Mesendoderm (in vitro differentiated cells): ENCODE results near the gene CD79A.

Experiments used
- DNase-seq: peaks from one replicate; pipeline ENCODE4 v3.0.0; 2013
- H2AK5ac ChIP-seq: 2 replicates; pipeline ENCODE4 v1.6.1; 2013; ENCODE audit warnings: low read length, inconsistent platforms
- H2BK120ac ChIP-seq: 2 replicates; pipeline ENCODE4 v1.6.1; 2013; ENCODE audit warnings: low read depth, mild to moderate bottlenecking, low read length, moderate library complexity, mixed read lengths
- H2BK15ac ChIP-seq: replicated peaks from 2 replicates; pipeline ENCODE4 v1.6.1; 2013; ENCODE audit warnings: low read depth, mild to moderate bottlenecking, moderate library complexity
- H2BK5ac ChIP-seq: 2 replicates; pipeline ENCODE4 v1.6.1; 2013; ENCODE audit warnings: low read length, inconsistent platforms
- H3K18ac ChIP-seq: 2 replicates; pipeline ENCODE4 v1.6.1; 2013; ENCODE audit warnings: mild to moderate bottlenecking, low read length, mixed read lengths
- H3K23ac ChIP-seq: one replicate; pipeline ENCODE4 v1.6.1; 2013; ENCODE audit warnings: low read length
- H3K27ac ChIP-seq: 2 replicates; pipeline ENCODE4 v1.5.1; 2013; ENCODE audit warnings: low read depth, mild to moderate bottlenecking, inconsistent platforms, low read length, moderate library complexity
- H3K27me3 ChIP-seq: 2 replicates; pipeline ENCODE4 v1.6.1; 2013; ENCODE audit warnings: low read length, control low read depth, mild to moderate bottlenecking, inconsistent platforms; ENCODE audit not compliant: insufficient read depth, poor library complexity
- H3K36me3 ChIP-seq: 2 replicates; pipeline ENCODE4 v1.6.1; 2013; ENCODE audit warnings: low read length, inconsistent platforms; ENCODE audit not compliant: control insufficient read depth, insufficient read depth
- H3K4ac ChIP-seq: one replicate; pipeline ENCODE4 v1.6.1; 2013; ENCODE audit warnings: low read depth, mild to moderate bottlenecking, low read length, moderate library complexity
- H3K4me1 ChIP-seq: 2 replicates; pipeline ENCODE4 v1.6.1; 2013; ENCODE audit warnings: low read depth, low read length, inconsistent platforms; ENCODE audit not compliant: control insufficient read depth
- H3K4me2 ChIP-seq: 2 replicates; pipeline ENCODE4 v1.6.1; 2013; ENCODE audit warnings: low read length
- H3K4me3 ChIP-seq: 2 replicates; pipeline ENCODE4 v1.5.1; 2013; ENCODE audit warnings: mild to moderate bottlenecking, low read length
- H3K56ac ChIP-seq: one replicate; pipeline ENCODE4 v1.6.1; 2013; ENCODE audit warnings: low read length
- H3K79me1 ChIP-seq: 2 replicates; pipeline ENCODE4 v1.6.1; 2013; ENCODE audit warnings: low read length, inconsistent platforms
- H3K79me2 ChIP-seq: 2 replicates; pipeline ENCODE4 v1.6.1; 2013; ENCODE audit warnings: mild to moderate bottlenecking, low read length; ENCODE audit not compliant: control insufficient read depth, insufficient read depth
- H3K9ac ChIP-seq: 2 replicates; pipeline ENCODE4 v1.6.1; 2013; ENCODE audit warnings: low read length, inconsistent platforms
- H4K5ac ChIP-seq: one replicate; pipeline ENCODE4 v1.6.1; 2013; ENCODE audit warnings: low read length
- H4K8ac ChIP-seq: one replicate; pipeline ENCODE4 v1.6.1; 2013; ENCODE audit warnings: low read depth, mild to moderate bottlenecking, control low read depth, low read length, moderate library complexity
- WGBS: extraction: QIAGEN DNeasy Blood & Tissue Kit; methylation state at CpG from one replicate; pipeline ENCODE4 v1.1.7; 2013; ENCODE audit warnings: low lambda C conversion rate, missing lambda C conversion rate; ENCODE audit not compliant: insufficient coverage; ENCODE audit errors: extremely low coverage; 5-methylcytosine and 5-hydroxymethylcytosine counted together

Gene CD79A

DNA sequence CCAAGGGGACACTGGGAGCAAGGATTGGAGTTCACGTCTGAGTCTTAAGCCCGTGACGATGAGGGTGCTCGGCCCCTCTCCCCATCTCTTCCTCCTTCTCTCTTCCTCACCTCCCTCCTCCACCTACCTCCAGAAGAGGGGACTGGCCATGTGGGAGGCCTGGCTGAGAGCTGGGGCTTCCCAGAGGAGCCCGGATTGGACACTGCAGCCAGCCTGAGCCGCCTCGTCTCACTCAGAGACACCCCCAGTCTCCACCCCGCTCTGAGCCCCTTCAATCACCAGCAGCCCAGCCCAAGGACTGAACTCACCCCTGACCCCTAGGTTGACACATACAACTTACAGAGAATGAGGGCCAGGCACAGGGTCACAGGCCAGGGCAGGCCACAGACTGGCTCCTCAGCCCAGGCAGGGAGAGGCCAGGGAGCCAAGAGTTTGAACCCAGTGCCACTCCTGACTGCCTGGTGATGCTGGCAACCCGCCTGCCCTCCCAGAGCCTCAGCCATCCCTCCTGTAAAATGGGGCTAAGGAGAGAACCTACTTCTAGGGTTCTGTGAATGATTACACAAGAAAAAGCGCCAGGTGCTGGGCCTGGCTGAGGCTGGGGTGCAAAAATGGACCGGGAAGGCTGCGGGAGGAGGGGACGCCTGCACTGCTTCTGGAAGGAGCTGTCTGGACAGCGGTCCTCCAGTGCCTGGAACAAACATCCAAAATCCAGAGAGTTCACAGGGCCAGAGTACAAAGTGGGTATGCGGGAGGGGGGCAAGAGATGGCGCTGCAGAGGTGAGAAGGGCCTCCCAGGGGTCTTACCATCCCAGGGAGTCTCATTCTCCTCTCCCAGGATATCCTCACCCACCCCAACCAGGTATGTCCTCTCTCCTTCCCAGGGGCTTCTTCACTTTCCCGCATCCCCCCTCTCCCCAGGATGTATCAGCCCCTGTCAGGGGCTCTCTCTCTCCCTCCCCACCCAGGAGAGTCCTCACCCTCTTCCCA lies 1.1 kb downstream of the CD79A start:
- H3K4me1 ChIP-seq = no peaks in the 10 kb centered on the region
- no peaks in the 10 kb centered on the region for H3K79me2 ChIP-seq
- no peak overlapping the region for H3K56ac ChIP-seq
- no peaks in the 10 kb centered on the region for H3K36me3 ChIP-seq
- no peak overlapping the region for H3K23ac ChIP-seq
- no peak overlapping the region for H2BK15ac ChIP-seq
- H3K4me3 ChIP-seq = no peak overlapping the region
- H4K8ac ChIP-seq = no peak overlapping the region
- H3K18ac ChIP-seq = no peak overlapping the region
- no peak overlapping the region for H2AK5ac ChIP-seq
- no peak overlapping the region for H3K27ac ChIP-seq
- H2BK120ac ChIP-seq = no peak overlapping the region
- no peaks in the 10 kb centered on the region for H3K79me1 ChIP-seq
- no CpG with 5 or more reads among the region's 17 CpGs for WGBS
- no peak overlapping the region for H4K5ac ChIP-seq
- no peak overlapping the region for H2BK5ac ChIP-seq
- H3K9ac ChIP-seq = no peak overlapping the region
- no peak for DNase-seq
- no peaks in the 10 kb centered on the region for H3K27me3 ChIP-seq
- H3K4me2 ChIP-seq = no peak overlapping the region
- H3K4ac ChIP-seq = no peak overlapping the region

- no peak overlapping the region for H3K4me3 ChIP-seq
- no peak overlapping the region for H3K18ac ChIP-seq
- DNase-seq = no peak
- no peak overlapping the region for H4K5ac ChIP-seq
- WGBS = no CpG with 5 or more reads among the region's 21 CpGs
- no peak overlapping the region for H3K4ac ChIP-seq
- no peaks in the 10 kb centered on the region for H3K79me2 ChIP-seq
- no peak overlapping the region for H3K27ac ChIP-seq
- H2BK15ac ChIP-seq = no peak overlapping the region
- no peaks in the 10 kb centered on the region for H3K36me3 ChIP-seq
- H3K23ac ChIP-seq = no peak overlapping the region
- no peaks in the 10 kb centered on the region for H3K27me3 ChIP-seq
- no peak overlapping the region for H4K8ac ChIP-seq
- no peak overlapping the region for H3K9ac ChIP-seq
- H3K79me1 ChIP-seq = no peaks in the 10 kb centered on the region
- no peak overlapping the region for H3K4me2 ChIP-seq
- H2AK5ac ChIP-seq = no peak overlapping the region
- H2BK5ac ChIP-seq = no peak overlapping the region
- no peak overlapping the region for H2BK120ac ChIP-seq
- no peak overlapping the region for H3K56ac ChIP-seq
- no peaks in the 10 kb centered on the region for H3K4me1 ChIP-seq
These were observed 2.0 kb downstream of the CD79A start for GRCh38 chr19:41879080-41879479.

- H3K27ac ChIP-seq = no peak overlapping the region
- no peak overlapping the region for H3K4me3 ChIP-seq
- no peak overlapping the region for H2BK5ac ChIP-seq
- no peak overlapping the region for H2AK5ac ChIP-seq
- no peak overlapping the region for H3K9ac ChIP-seq
- no peak overlapping the region for H3K18ac ChIP-seq
- no peak overlapping the region for H3K4ac ChIP-seq
- H4K5ac ChIP-seq = no peak overlapping the region
- H2BK120ac ChIP-seq = no peak overlapping the region
- DNase-seq = no peak
- H3K23ac ChIP-seq = no peak overlapping the region
- no peaks in the 10 kb centered on the region for H3K36me3 ChIP-seq
- H3K27me3 ChIP-seq = no peaks in the 10 kb centered on the region
- H3K79me1 ChIP-seq = peaks cover 1% of the 10 kb centered on the region
- H3K56ac ChIP-seq = no peak overlapping the region
- H3K4me2 ChIP-seq = no peak overlapping the region
- no peaks in the 10 kb centered on the region for H3K4me1 ChIP-seq
- peaks cover 1% of the 10 kb centered on the region for H3K79me2 ChIP-seq
- no peak overlapping the region for H2BK15ac ChIP-seq
- no CpG with 5 or more reads among the region's 7 CpGs for WGBS
- H4K8ac ChIP-seq = no peak overlapping the region
These were observed 2.7 kb downstream of the CD79A start for GRCh38 chr19:41879670-41880328.

GRCh38 chr19:41880329-41880708 lies 3.2 kb downstream of the CD79A start:
- H3K79me2 ChIP-seq = peaks cover 4% of the 10 kb centered on the region
- no peaks in the 10 kb centered on the region for H3K36me3 ChIP-seq
- H3K9ac ChIP-seq = no peak overlapping the region
- H3K18ac ChIP-seq = no peak overlapping the region
- peaks cover 5% of the 10 kb centered on the region for H3K79me1 ChIP-seq
- H4K5ac ChIP-seq = no peak overlapping the region
- DNase-seq = no peak
- no peaks in the 10 kb centered on the region for H3K4me1 ChIP-seq
- no peak overlapping the region for H4K8ac ChIP-seq
- no peak overlapping the region for H3K27ac ChIP-seq
- no peak overlapping the region for H2BK5ac ChIP-seq
- H3K4ac ChIP-seq = no peak overlapping the region
- no CpG with 5 or more reads among the region's 5 CpGs for WGBS
- H2BK15ac ChIP-seq = no peak overlapping the region
- no peak overlapping the region for H2BK120ac ChIP-seq
- no peaks in the 10 kb centered on the region for H3K27me3 ChIP-seq
- H3K23ac ChIP-seq = no peak overlapping the region
- H3K56ac ChIP-seq = no peak overlapping the region
- H3K4me3 ChIP-seq = no peak overlapping the region
- H2AK5ac ChIP-seq = no peak overlapping the region
- no peak overlapping the region for H3K4me2 ChIP-seq

DNA sequence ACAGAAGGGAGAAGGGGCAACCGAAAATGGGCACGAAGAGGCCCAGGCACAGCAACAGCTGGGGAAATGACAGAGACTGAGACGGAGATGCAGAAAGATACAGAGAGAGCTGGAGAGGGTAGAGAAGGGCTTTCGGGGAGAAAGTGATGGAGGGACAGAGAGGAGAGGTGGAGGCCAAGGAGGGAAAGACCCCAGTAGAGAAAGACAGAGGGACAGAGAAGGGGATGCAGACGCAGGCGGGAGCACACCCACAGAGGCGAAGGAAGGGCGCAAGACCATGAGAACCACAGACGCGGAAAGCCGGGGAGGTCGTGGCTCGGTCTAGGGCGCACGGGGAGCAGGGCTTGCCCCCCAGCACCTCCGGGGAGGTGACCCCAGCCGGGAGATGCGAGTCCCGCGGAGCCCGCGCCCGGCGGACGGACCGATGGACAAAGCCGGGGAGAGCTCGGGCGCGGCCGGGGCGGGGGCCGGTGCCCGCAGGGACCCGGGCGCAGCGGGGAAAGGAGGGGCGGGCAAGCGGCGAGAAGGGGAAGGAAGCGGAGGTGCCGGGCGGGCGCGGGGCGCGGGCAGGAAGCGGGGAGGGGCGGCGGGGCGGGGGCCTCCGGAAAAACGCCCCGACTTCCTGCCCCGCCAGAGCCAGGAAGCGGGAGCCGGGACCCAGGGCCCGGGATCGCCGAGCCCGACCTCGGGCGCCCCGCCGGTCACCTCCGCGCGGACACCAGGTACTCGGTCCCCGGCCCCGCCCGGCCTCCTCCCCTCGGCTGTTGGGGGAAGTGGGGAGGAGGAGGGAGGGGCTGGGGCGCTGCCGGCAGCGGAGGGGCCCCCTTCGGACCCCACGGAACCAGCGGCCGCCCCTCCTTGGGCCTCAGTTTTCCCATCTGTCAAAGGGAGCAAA lies 5.7 kb downstream of the CD79A start, which contains the start of gene ARHGEF1:
Gene ARHGEF1 (plus strand): TSS at position 617 of the 895 bp plus-strand sequence. CDS start 4,899 bp downstream, outside the sequence.
- H3K27me3 ChIP-seq = no peaks in the 10 kb centered on the region
- no peak within 1 kb of the TSS for H2BK15ac ChIP-seq
- H3K56ac ChIP-seq = peak within 1 kb of the TSS; percentile 90
- H2BK120ac ChIP-seq = no peak within 1 kb of the TSS
- H2BK5ac ChIP-seq = no peak within 1 kb of the TSS
- H3K18ac ChIP-seq = peak within 1 kb of the TSS; percentile 88
- H3K23ac ChIP-seq = no peak within 1 kb of the TSS
- no peak within 1 kb of the TSS for H4K5ac ChIP-seq
- H4K8ac ChIP-seq = peak within 1 kb of the TSS; percentile 68
- H3K4me3 ChIP-seq = peak within 1 kb of the TSS; percentile 93
- peak within 1 kb of the TSS; percentile 76 for H3K4ac ChIP-seq
- peak within 1 kb of the TSS; percentile 83 for H3K9ac ChIP-seq
- peak within 1 kb of the TSS; percentile 95 for H3K4me2 ChIP-seq
- no CpG with 5 or more reads among the region's 80 CpGs for WGBS
- no peak for DNase-seq
- no peak within 1 kb of the TSS for H3K27ac ChIP-seq
- H3K36me3 ChIP-seq = no peaks in the 10 kb centered on the region
- peak within 1 kb of the TSS; percentile 71 for H2AK5ac ChIP-seq
- peaks cover 7% of the 10 kb centered on the region for H3K79me1 ChIP-seq
- peaks cover 10% of the 10 kb centered on the region for H3K4me1 ChIP-seq
- peaks cover 4% of the 10 kb centered on the region for H3K79me2 ChIP-seq
